BLaER1 treated with 17β-estradiol and CSF1 and Interleukin-3, amounts not matched to agents 10 nM and 100 nM (cell line): ENCODE measurements around the gene TNFRSF18.
"Not testable (repeated sequence)": the region's sequence is repeated elsewhere in the genome, so short reads cannot be mapped to it uniquely, and the experiment has no call there.

ENCODE experiments used
- H3K27ac ChIP-seq, 11 experiments: shearing (Covaris generic); formaldehyde crosslinking; 2 replicates each; pipeline ENCODE4 v1.8.1; 2022
- H3K27me3 ChIP-seq, 11 experiments: shearing (Covaris generic); formaldehyde crosslinking; 2 replicates each; pipeline ENCODE4 v1.8.1; 2022
- H3K36me3 ChIP-seq, 11 experiments: shearing (Covaris generic); formaldehyde crosslinking; 2 replicates each; pipeline ENCODE4 v1.8.1; 2022
- H3K4me1 ChIP-seq, 10 experiments: shearing (Covaris generic); formaldehyde crosslinking; 2 replicates each; pipeline ENCODE4 v1.8.1; 2022
- H3K4me2 ChIP-seq, 11 experiments: shearing (Covaris generic); formaldehyde crosslinking; 2 replicates each; pipeline ENCODE4 v1.8.1; 2022
- H3K4me3 ChIP-seq, 10 experiments: shearing (Covaris generic); formaldehyde crosslinking; 2 replicates each; pipeline ENCODE4 v1.8.1; 2022
- H3K9ac ChIP-seq, 11 experiments: shearing (Covaris generic); formaldehyde crosslinking; 2 replicates each; pipeline ENCODE4 v1.8.1; 2022
- H3K9me3 ChIP-seq, 11 experiments: shearing (Covaris generic); formaldehyde crosslinking; replicated peaks in 1 of 11; 2 replicates each; pipeline ENCODE4 v1.8.1; 2022
- H4K20me1 ChIP-seq, 11 experiments: shearing (Covaris generic); formaldehyde crosslinking; 2 replicates each; pipeline ENCODE4 v1.8.1; 2022
- Cebpa-rat ChIP-seq, 11 experiments: shearing (Covaris generic); IDR thresholded peaks; 2 replicates each; pipeline ENCODE4 v1.8.1; 2022

The TNFRSF18 gene

GRCh38 chr1:1196431-1197187 is 9.8 kb downstream of the TNFRSF18 start:
- H3K4me1 ChIP-seq = peaks cover 0 to 26% (median 15%) of the 10 kb centered on the region in 10 experiments; a peak in 19 of 20 replicates
- peaks cover 0 to 20% (median 15%) of the 10 kb centered on the region in 11 experiments; a peak in 19 of 22 replicates for H3K27me3 ChIP-seq
- no peaks in the 10 kb centered on the region for H3K36me3 ChIP-seq
- TF ChIP-seq Cebpa-rat (IDR thresholded peaks at IDR 0.05) = no peak
- no peak overlapping the region for H3K27ac ChIP-seq
- no peak overlapping the region for H3K9ac ChIP-seq
- H3K4me2 ChIP-seq = no peak overlapping the region
- H4K20me1 ChIP-seq = no peaks in the 10 kb centered on the region
- peaks cover 26 to 49% (median 38%) of the 10 kb centered on the region in 11 experiments for H3K9me3 ChIP-seq
- H3K4me3 ChIP-seq = no peak overlapping the region

GRCh38 chr1:1195726-1196125 is 10.7 kb downstream of the TNFRSF18 start:
- Histone ChIP-seq H3K9me3 (peaks cover 30 to 53% (median 45%) of the 10 kb centered on the region in 11 experiments), H3K27me3 (peaks cover 0 to 12% (median 7%) of the 10 kb centered on the region in 11 experiments; a peak in 19 of 22 replicates)
- H3K36me3 ChIP-seq = not testable (repeated sequence)

GRCh38 chr1:1194723-1195122 is 11.7 kb downstream of the TNFRSF18 start:
- H3K27ac ChIP-seq = no peak overlapping the region
- H3K4me2 ChIP-seq = no peak overlapping the region
- H3K4me3 ChIP-seq = no peak overlapping the region
- H4K20me1 ChIP-seq = no peaks in the 10 kb centered on the region
- TF ChIP-seq Cebpa-rat (IDR thresholded peaks at IDR 0.05) = no peak
- peaks cover 0 to 2% (median 0%) of the 10 kb centered on the region in 11 experiments; a peak in 3 of 22 replicates for H3K27me3 ChIP-seq
- peaks cover under 1 to 14% (median 4%) of the 10 kb centered on the region in 10 experiments; a peak in 14 of 20 replicates for H3K4me1 ChIP-seq
- H3K36me3 ChIP-seq = no peaks in the 10 kb centered on the region
- H3K9me3 ChIP-seq = peaks cover 30 to 55% (median 46%) of the 10 kb centered on the region in 11 experiments
- no peak overlapping the region for H3K9ac ChIP-seq

More at GRCh38 chr1:1195726-1196125, 10.7 kb downstream of the TNFRSF18 start:
- not testable (repeated sequence) for H3K9ac ChIP-seq, H3K4me3 ChIP-seq, H4K20me1 ChIP-seq, H3K4me2 ChIP-seq, H3K27ac ChIP-seq
- H3K4me1 ChIP-seq = peaks cover 0 to 24% (median 13%) of the 10 kb centered on the region in 10 experiments; a peak in 19 of 20 replicates

- Histone ChIP-seq H3K27ac (no peak overlapping the region), H3K36me3 (no peaks in the 10 kb centered on the region), H3K9ac (no peak overlapping the region), H3K4me1 (peaks cover 0 to 16% (median 11%) of the 10 kb centered on the region in 10 experiments; a peak in 13 of 20 replicates), H3K27me3 (peaks cover 0 to 12% (median 0%) of the 10 kb centered on the region in 11 experiments; a peak in 2 of 22 replicates), H3K4me3 (no peak overlapping the region), H4K20me1 (no peaks in the 10 kb centered on the region), H3K9me3 (peaks cover 30 to 55% (median 46%) of the 10 kb centered on the region in 11 experiments), H3K4me2 (no peak overlapping the region)
- TF ChIP-seq Cebpa-rat (IDR thresholded peaks at IDR 0.05) = no peak
Measured at GRCh38 chr1:1191734-1192133, 14.7 kb downstream of the TNFRSF18 start.

GRCh38 chr1:1189111-1189510 is 17.3 kb downstream of the TNFRSF18 start:
- no peaks in the 10 kb centered on the region for H3K36me3 ChIP-seq
- H3K4me2 ChIP-seq = peak overlapping the region in 7 of 11 experiments; percentile 20 to 70 (median 43); a peak in 13 of 22 replicates
- H3K9me3 ChIP-seq = peaks cover 12 to 36% (median 28%) of the 10 kb centered on the region in 11 experiments; a peak in 21 of 22 replicates
- H3K27ac ChIP-seq = no peak overlapping the region
- H3K4me1 ChIP-seq = peaks cover 9 to 29% (median 23%) of the 10 kb centered on the region in 10 experiments
- no peak for TF ChIP-seq Cebpa-rat (IDR thresholded peaks at IDR 0.05)
- no peak overlapping the region for H3K9ac ChIP-seq
- no peak overlapping the region for H3K4me3 ChIP-seq
- H4K20me1 ChIP-seq = no peaks in the 10 kb centered on the region
- H3K27me3 ChIP-seq = peaks cover 0 to 12% (median 0%) of the 10 kb centered on the region in 11 experiments; a peak in 3 of 22 replicates

- H3K27ac ChIP-seq = no peak overlapping the region
- TF ChIP-seq Cebpa-rat (IDR thresholded peaks at IDR 0.05) = no peak
- no peak overlapping the region for H3K9ac ChIP-seq
Measured at GRCh38 chr1:1187938-1188337, 18.5 kb downstream of the TNFRSF18 start.

GRCh38 chr1:1185101-1185765 is 21.2 kb downstream of the TNFRSF18 start:
- H3K27me3 ChIP-seq = peaks cover 0 to 26% (median 12%) of the 10 kb centered on the region in 11 experiments; a peak in 14 of 22 replicates
- peaks cover 36 to 60% (median 48%) of the 10 kb centered on the region in 10 experiments for H3K4me1 ChIP-seq
- no peak overlapping the region; a peak in 1 of 22 replicates for H3K9ac ChIP-seq
- H3K9me3 ChIP-seq = no peaks in the 10 kb centered on the region
- H3K27ac ChIP-seq = no peak overlapping the region
- peak overlapping the region; percentile 3 to 70 (median 56); a peak in 21 of 22 replicates for H3K4me2 ChIP-seq
- H4K20me1 ChIP-seq = peaks cover 0 to 17% (median 0%) of the 10 kb centered on the region in 11 experiments; a peak in 1 of 22 replicates
- H3K4me3 ChIP-seq = no peak overlapping the region
- no peaks in the 10 kb centered on the region for H3K36me3 ChIP-seq
- TF ChIP-seq Cebpa-rat (IDR thresholded peaks at IDR 0.05) = no peak

More at GRCh38 chr1:1187938-1188337, 18.5 kb downstream of the TNFRSF18 start:
- Histone ChIP-seq H3K36me3 (no peaks in the 10 kb centered on the region), H3K4me2 (no peak overlapping the region), H3K4me1 (peaks cover 20 to 39% (median 27%) of the 10 kb centered on the region in 10 experiments), H3K9me3 (peaks cover 12 to 26% (median 21%) of the 10 kb centered on the region in 11 experiments; a peak in 21 of 22 replicates), H3K27me3 (peaks cover 0 to 13% (median 5%) of the 10 kb centered on the region in 11 experiments; a peak in 9 of 22 replicates), H3K4me3 (no peak overlapping the region), H4K20me1 (peaks cover 0 to 11% (median 0%) of the 10 kb centered on the region in 11 experiments; a peak in 1 of 22 replicates)

GRCh38 chr1:1183833-1184775 is 22.3 kb downstream of the TNFRSF18 start:
- H3K27ac ChIP-seq = no peak overlapping the region
- H3K9me3 ChIP-seq = no peaks in the 10 kb centered on the region
- peaks cover 36 to 64% (median 55%) of the 10 kb centered on the region in 10 experiments for H3K4me1 ChIP-seq
- peaks cover 0 to 36% (median 8%) of the 10 kb centered on the region in 11 experiments; a peak in 15 of 22 replicates for H3K27me3 ChIP-seq
- no peak for TF ChIP-seq Cebpa-rat (IDR thresholded peaks at IDR 0.05)
- H3K4me2 ChIP-seq = peak overlapping the region in 5 of 11 experiments; percentile 61 to 72 (median 68); a peak in 8 of 22 replicates
- peaks cover 0 to 27% (median 7%) of the 10 kb centered on the region in 11 experiments; a peak in 11 of 22 replicates for H4K20me1 ChIP-seq
- no peaks in the 10 kb centered on the region for H3K36me3 ChIP-seq
- no peak overlapping the region for H3K4me3 ChIP-seq
- H3K9ac ChIP-seq = no peak overlapping the region
